KMS-11 (cell line): ENCODE measurements around the gene RBP7.

Experiments used
- H2AFZ ChIP-seq: fragments of 200-600 bp; sonication (generic); 2 replicates; pipeline ENCODE4 v1.6.1; 2016; ENCODE audit warnings: antibody characterized with exemption, mixed run types, low read depth
- H3K27ac ChIP-seq: fragments of 200-600 bp; sonication (generic); 2 replicates; pipeline ENCODE4 v1.6.1; 2016; ENCODE audit warnings: mild to moderate bottlenecking, mixed run types
- H3K27me3 ChIP-seq: fragments of 200-600 bp; sonication (generic); 2 replicates; pipeline ENCODE4 v1.6.1; 2017; ENCODE audit warnings: mild to moderate bottlenecking, low read depth, mixed run types, moderate library complexity; ENCODE audit not compliant: insufficient read depth
- H3K36me3 ChIP-seq: fragments of 200-600 bp; sonication (generic); 2 replicates; pipeline ENCODE4 v1.6.1; 2017; ENCODE audit warnings: mild to moderate bottlenecking, mixed run types; ENCODE audit not compliant: insufficient read depth
- H3K4me1 ChIP-seq: fragments of 200-600 bp; sonication (generic); 2 replicates; pipeline ENCODE4 v1.6.1; 2016; ENCODE audit warnings: mild to moderate bottlenecking, low read depth, mixed run types; ENCODE audit not compliant: poor library complexity, severe bottlenecking
- H3K4me2 ChIP-seq: fragments of 200-600 bp; sonication (generic); 2 replicates; pipeline ENCODE4 v1.7.0; 2016; ENCODE audit warnings: mild to moderate bottlenecking, mixed run types
- H3K4me3 ChIP-seq: fragments of 200-600 bp; sonication (generic); IDR thresholded peaks from 2 replicates; pipeline ENCODE4 v1.6.1; 2017; ENCODE audit warnings: low read depth, low read length, mixed read lengths; ENCODE audit not compliant: insufficient read depth
- H3K79me2 ChIP-seq: fragments of 200-600 bp; sonication (generic); 2 replicates; pipeline ENCODE4 v1.6.1; 2016; ENCODE audit warnings: low read depth, mixed run types; ENCODE audit not compliant: insufficient read depth
- H3K9ac ChIP-seq: fragments of 200-600 bp; sonication (generic); 2 replicates; pipeline ENCODE4 v1.6.1; 2016; ENCODE audit warnings: mild to moderate bottlenecking, mixed run types
- H4K20me1 ChIP-seq: fragments of 200-600 bp; sonication (generic); 2 replicates; pipeline ENCODE4 v1.6.1; 2016; ENCODE audit warnings: mild to moderate bottlenecking, mixed run types; ENCODE audit not compliant: insufficient read depth
- CTCF ChIP-seq: fragments of 200-600 bp; sonication (generic); conservative IDR thresholded peaks from 2 replicates; pipeline ENCODE4 v1.6.1; 2017; ENCODE audit warnings: low read depth, mild to moderate bottlenecking, antibody characterized with exemption, low read length, moderate library complexity, mixed read lengths

RBP7 gene

GRCh38 chr1:9984253-9984652, 12.8 kb upstream of the RBP7 start:
- Histone ChIP-seq H3K36me3 (no peaks in the 10 kb centered on the region), H3K27me3 (no peaks in the 10 kb centered on the region), H3K4me1 (no peaks in the 10 kb centered on the region), H4K20me1 (no peaks in the 10 kb centered on the region), H3K4me2 (no peak overlapping the region), H3K9ac (no peak overlapping the region), H3K4me3 (no peak overlapping the region), H3K27ac (no peak overlapping the region), H2AFZ (no peak overlapping the region), H3K79me2 (no peaks in the 10 kb centered on the region)
- no peak for TF ChIP-seq CTCF

- no peaks in the 10 kb centered on the region for H4K20me1 ChIP-seq
- no peaks in the 10 kb centered on the region for H3K4me1 ChIP-seq
- H2AFZ ChIP-seq: no peak overlapping the region
- no peaks in the 10 kb centered on the region for H3K27me3 ChIP-seq
- H3K79me2 ChIP-seq: no peaks in the 10 kb centered on the region
- no peak overlapping the region for H3K27ac ChIP-seq
- H3K4me3 ChIP-seq: no peak overlapping the region
- no peaks in the 10 kb centered on the region for H3K36me3 ChIP-seq
- H3K4me2 ChIP-seq: no peak overlapping the region
- no peak overlapping the region for H3K9ac ChIP-seq
- no peak for TF ChIP-seq CTCF
These were observed 12.0 kb upstream of the RBP7 start for GRCh38 chr1:9985001-9985400.

GRCh38 chr1:9989773-9990172, 7.3 kb upstream of the RBP7 start:
- no peaks in the 10 kb centered on the region for H3K79me2 ChIP-seq
- no peak overlapping the region for H3K4me3 ChIP-seq
- no peaks in the 10 kb centered on the region for H3K27me3 ChIP-seq
- H4K20me1 ChIP-seq: no peaks in the 10 kb centered on the region
- no peak overlapping the region for H3K4me2 ChIP-seq
- no peaks in the 10 kb centered on the region for H3K36me3 ChIP-seq
- no peak overlapping the region for H2AFZ ChIP-seq
- TF ChIP-seq CTCF: no peak
- H3K27ac ChIP-seq: no peak overlapping the region
- H3K9ac ChIP-seq: no peak overlapping the region
- no peaks in the 10 kb centered on the region for H3K4me1 ChIP-seq

- no peak overlapping the region for H3K4me2 ChIP-seq
- no peaks in the 10 kb centered on the region for H3K36me3 ChIP-seq
- H3K4me1 ChIP-seq: no peaks in the 10 kb centered on the region
- no peaks in the 10 kb centered on the region for H4K20me1 ChIP-seq
- H3K9ac ChIP-seq: no peak overlapping the region
- no peak overlapping the region for H3K4me3 ChIP-seq
- H2AFZ ChIP-seq: no peak overlapping the region
- H3K79me2 ChIP-seq: no peaks in the 10 kb centered on the region
- no peak for TF ChIP-seq CTCF
- no peak overlapping the region for H3K27ac ChIP-seq
- H3K27me3 ChIP-seq: no peaks in the 10 kb centered on the region
These were observed 6.1 kb upstream of the RBP7 start for GRCh38 chr1:9990944-9991343.

- Histone ChIP-seq H3K4me3 (no peak overlapping the region), H4K20me1 (no peaks in the 10 kb centered on the region), H3K36me3 (no peaks in the 10 kb centered on the region), H3K79me2 (no peaks in the 10 kb centered on the region), H3K27me3 (no peaks in the 10 kb centered on the region), H2AFZ (no peak overlapping the region), H3K4me2 (no peak overlapping the region), H3K4me1 (no peaks in the 10 kb centered on the region), H3K9ac (no peak overlapping the region), H3K27ac (no peak overlapping the region)
- no peak for TF ChIP-seq CTCF
These were observed 4.1 kb upstream of the RBP7 start for GRCh38 chr1:9992910-9993309.
